Stimulated activated CD8-positive, alpha-beta memory T cell treated with anti-CD3 and anti-CD28 coated beads, Interleukin-12 subunit alpha, Interleukin-12 subunit beta, amount 100 ng/mL, for 1 hour (primary cell): ENCODE data around the gene SMYD3.

Source experiments
- DNase-seq: peaks from one replicate; pipeline ENCODE4 v3.0.0-alpha.2; 2020; ENCODE audit warnings: low read depth

Gene SMYD3

DNA sequence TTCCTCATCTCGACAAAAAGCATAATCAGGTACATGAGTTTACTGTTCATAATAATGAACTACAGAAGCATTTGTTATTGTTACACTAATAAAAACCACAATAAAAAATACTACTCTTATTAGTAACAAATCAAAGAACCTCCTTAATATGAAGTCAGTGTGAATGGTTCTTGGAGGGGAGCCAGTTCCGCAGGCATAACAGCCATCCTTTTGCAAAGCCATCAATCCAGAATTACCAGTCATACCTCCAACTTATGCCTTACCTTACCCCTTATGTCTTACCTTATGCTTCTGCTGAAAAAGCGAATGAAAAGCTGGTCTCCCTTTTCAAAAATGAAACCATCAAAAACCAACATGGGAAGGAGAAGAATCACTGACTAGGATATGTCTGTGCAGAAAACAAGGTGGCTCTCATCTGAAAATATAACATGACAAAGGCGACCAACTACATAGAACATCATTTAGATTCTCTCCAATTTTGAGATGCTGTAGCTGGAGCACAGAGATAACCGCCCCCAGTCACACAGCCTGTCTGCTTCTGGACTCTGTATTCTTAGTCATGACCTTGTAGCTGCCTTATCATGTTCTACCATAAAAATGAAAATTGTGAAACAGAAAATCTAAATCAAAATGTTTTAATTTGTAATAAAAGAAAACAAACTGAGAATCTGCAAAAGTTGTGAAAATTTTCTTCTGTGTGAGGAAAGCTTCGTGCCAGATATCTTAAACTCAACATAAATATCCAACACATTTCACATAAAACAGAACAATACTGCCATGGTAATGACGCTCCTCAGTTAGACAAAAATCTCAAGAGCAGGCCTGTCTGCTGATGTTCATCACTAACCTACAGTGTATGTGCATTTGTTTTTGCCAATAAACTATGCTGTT lies 438.2 kb downstream of the SMYD3 start:
- no peak for DNase-seq

DNA sequence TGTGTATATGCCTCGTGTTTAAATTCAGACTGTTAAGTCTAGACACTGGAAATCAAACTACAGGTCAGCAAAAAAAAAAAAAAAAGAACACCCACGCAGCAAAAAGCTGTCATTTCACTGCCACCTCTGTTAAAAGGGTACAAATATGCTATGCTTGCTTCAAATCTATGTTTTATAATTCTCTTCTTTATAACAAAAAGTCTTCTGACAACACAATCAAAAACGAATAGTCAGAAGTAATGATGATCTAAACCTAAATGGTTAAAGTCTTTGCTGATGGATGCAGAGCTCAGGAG lies 438.9 kb downstream of the SMYD3 start:
- no peak for DNase-seq

DNA sequence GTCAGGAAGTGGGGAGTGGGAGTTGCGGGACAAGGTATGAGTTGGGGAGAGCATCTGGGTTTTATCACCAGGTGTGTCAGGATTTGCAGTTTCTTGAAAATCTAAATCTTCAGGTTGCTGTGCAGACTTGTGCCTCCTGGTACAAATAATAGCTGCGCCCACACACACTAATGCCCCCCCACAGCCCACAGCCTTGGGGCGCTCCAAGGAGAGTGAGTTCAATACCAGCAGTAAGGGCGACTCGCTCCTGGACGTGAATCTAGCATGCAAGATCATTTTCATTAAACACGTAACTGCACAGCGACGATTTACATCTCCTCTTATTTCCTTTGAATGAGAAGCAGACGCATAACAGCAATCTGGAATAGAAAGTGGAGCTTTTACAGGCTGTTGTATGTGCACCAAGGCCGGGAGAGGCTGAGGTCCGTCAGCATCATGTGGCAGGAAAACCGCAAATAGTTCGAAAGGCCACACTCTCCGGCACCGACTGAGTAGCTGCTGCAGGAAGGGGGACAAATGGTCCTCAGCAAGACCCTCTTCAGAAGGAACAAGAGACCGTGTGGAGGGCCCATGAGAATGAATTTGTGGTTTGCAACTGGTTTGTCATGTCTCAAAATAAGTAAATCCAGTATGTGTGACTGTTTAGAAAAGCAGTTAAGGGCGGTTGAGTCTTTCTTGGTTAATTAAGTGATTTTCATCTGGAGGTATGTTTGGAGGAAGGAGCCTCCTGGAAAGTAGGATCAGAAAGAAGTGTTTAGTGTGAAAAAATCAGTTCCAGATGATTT lies 439.5 kb downstream of the SMYD3 start:
- DNase-seq, result no peak

DNA sequence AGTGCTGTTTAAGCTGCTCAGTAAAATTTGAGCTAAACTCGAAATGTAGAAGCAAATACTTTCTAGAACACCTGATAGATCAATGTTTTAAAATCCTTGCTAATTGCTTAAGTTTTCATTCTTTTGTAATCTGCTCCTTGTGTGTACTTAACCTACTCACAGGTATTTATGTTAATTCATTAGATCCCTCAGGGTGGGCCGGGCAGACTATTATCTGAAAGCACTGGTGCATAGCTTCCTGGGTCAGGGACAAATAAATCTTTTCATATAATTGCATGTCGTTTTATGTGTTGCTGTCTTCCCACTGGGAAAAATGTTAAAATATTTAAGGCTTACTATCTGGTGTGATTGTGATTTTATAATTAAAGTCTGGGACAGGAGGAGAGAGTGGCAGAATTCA lies 440.5 kb downstream of the SMYD3 start:
- no peak for DNase-seq

DNA sequence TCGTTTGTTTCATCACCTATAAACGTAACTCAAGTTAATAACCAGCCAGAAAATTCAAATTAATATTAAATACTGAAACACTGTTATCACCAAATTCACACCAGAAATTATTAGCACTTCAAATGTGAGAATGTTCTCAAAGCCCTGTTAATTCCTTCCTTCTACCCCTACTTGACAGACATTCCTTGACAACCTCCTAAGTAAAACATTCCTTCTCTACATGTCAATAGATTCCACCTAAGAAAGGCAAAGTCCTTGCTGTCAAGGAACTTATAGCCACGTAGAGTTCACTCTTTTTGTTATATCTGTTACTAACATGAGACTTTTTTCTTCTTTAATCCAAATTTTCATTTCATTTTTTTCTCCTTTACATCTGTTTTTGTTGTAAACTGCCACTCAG lies 441.5 kb downstream of the SMYD3 start:
- no peak for DNase-seq

DNA sequence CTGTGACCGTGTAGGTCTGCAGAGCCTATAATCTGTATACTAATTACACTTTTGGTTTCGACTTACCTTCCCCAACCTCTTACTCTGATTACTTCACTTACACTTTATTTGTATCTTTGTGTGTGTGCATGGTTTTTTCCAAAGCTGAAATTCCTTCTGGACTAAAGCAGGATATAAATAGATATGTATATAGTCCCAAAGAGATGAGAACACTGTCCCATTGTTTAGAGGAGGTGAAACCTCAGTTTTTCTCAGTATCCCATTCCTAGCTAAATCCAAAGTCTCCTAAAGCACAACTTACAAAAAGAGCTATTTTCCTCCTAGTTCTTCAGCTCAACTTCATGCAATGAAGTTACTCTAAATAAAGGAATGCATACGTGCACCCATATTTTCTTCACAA lies 442.2 kb downstream of the SMYD3 start:
- DNase-seq, result no peak

DNA sequence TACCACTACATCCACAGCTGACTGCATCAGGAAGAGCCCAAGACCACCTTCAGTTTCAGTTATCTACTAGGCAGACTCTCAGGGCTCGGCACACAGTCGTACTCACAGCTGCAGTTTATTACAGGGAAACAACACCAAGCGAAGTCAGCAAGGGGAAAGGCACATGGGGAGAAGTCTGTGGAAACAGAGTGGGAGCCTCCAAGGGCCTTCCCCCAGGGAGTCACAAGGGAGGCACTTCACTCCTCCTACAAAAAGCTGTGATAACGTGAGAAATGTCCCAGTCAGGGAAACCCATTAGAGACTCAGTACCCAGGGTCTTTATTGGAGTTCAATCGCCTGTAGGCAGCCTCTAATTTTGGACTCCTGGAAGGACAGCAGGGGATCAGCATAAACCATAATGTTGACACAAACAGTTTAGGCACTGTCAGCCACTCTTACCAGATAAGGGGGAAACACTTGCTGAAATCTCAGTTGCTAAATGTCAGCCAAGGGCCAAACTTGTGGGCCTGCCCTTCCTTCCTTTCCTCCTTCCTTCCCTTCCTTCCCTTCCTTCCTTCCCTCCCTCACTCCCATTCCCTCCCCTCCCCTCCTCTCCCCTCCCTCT lies 444.0 kb downstream of the SMYD3 start:
- DNase-seq, result no peak

DNA sequence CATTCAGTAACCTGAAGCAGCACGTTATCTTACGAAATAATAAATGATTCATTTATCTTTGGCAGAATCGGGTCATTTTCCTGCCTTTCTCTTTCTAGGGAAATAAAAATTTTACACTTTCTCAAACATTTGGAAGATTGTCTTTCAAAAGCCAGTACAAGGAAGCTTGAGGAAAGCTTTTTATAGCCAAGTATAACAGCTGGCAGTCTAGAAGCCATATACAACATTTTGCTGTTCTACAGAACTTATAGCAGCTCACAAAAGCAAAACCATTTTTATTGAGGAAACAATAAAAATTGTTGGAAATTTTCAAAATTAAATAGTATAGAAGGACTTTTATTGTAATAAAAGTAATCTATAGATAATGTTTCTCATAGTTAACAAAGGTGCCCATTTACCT lies 448.6 kb downstream of the SMYD3 start:
- DNase-seq, result no peak

DNA sequence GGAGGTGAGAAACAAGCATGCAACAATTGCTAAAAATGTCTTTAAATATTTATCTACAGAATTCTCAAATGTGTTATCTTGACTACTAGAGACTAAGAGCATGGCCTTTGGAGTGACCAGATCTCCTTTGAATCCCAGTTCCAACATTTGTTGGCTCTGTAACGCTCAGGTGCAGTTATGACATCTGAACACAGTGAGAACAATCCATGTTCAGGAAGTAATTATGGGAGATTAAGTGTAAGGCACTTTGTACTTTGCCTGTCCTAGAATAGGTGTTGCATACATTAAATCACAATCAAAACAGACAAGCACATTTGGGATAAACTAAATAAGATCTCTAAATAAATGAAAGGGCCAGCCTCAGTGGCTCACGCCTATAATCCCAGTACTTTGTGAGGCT lies 454.5 kb downstream of the SMYD3 start:
- no peak for DNase-seq

DNA sequence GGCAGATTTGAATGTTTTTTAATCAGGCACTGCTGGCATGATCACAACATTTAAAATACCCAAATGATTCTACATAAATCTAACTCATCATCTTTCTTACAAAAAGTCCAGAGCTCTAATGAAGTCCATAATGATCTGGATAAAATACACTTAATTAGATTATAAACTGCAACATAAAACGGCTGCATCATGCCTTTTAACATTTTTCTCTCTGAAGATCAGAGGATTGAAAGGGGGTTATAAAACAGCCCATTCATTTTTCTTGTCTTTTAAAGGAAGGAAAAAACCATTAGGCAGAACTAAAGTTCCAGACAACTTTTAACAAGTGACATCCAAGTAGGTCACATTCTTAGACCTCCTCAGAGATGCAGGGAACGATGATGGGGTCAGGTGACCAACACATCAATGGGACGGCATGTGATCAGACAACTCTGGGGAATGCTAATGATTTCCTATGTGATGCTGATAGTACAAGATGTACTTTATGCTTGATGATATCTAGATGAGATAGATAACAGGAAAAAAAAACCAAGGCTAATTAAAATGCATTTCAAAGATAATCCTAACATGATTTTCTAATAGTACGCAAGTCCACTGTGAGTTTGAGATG lies 455.1 kb downstream of the SMYD3 start:
- DNase-seq, result no peak

DNA sequence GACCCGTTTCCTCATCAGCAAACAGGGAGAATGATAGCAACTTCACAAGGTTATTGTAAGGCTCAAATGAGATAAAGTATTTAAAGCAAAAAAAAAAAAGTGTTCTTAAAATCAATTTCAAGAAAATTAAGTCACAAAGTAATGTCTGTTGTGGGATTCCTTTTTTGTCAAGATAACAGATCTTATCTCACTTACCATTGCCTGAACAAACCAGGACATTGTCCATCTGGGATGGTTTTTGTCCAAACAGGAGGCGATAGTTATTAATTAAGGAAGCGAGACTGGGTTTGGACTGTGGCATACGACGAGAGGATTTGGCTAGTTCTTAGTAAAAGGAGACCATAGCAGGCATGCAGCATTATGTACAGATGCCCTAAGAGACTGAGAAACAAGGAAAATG lies 458.4 kb downstream of the SMYD3 start:
- DNase-seq, result no peak

DNA sequence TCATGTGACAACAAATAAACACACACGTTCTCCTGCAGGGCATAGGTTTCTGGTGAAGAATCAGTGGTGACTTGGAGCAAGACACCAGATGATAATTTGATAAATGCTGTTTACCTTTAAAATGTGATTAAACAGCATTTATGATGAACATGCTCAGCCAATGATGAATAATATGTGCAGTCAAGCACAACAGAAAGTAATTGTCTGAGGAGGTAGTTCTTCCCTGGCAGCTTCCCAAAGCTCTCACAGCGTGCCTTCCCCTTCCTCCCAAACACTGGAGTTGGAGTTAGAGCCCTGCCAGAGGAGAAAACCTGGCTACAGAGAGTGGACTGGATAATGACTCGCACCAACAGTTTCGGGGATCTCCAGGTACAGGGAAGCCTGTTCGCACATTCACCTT lies 463.5 kb downstream of the SMYD3 start:
- no peak for DNase-seq

DNA sequence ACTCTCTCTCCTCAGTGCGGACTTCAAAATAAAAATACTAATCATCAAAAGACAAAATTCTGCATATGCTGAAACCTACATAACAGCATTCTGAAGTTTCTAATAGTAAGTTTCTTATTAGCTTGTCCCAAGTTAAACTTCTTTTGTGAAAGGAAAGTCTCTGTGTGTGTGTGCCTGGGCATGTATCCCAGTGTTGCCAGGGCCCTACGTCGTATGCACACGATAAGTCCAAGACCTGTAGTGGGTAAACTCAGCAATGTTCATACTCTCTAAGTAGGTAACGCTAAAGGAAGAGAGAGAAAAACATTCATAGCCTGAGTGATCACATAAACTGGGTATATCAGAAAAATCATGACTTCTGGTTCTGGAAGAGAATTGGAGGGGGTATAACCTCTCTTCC lies 465.7 kb downstream of the SMYD3 start:
- no peak for DNase-seq

DNA sequence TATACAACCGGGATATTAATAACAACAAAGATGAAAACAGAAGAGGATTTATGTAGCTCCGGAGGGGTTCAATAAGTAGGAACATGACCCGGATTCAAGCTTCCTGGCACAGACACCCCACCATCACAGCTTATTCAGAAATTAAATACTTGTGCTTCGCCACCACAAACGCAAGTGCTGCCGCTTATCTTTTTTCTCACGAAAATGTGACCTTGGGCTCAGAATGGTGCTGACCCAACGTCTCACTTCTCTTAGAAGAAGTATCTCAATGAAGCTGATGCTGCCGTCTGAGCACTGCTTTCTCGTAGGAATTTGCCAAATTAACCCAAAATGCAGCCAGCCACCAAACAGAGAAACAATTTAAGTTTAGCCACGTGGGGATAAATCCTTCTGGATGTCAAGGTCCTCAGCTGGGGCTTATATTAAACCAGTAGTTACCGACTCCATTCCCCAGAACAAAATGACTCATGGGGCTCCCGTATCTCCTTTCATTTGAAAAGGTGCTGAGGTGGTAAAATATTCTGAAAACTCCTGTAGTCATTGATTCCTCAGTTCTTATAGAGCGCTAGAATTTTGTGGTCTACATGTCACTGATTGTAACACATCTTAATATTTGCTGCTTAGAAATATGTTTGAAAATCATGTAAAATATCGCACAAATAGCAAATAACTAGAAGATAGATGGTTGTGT lies 466.7 kb downstream of the SMYD3 start:
- DNase-seq, result no peak

DNA sequence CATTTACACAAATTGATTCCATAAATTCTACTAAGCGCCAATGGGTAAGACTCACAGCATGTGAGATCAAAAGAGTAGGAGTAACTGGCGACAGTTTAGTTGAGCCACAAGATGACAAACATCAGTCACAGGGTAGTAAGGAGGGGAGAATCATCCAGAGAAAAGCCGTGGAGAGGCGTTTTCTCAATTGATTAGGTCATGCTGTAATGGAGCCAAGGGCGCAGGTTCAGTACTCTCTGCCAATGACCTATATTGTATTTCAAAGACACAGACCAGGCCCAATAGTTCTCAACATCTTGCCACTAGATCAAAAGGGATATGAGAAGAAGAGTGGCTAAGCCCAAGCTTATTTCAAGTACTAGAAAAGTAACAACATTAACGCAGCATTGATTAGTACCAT lies 467.5 kb downstream of the SMYD3 start:
- no peak for DNase-seq

DNA sequence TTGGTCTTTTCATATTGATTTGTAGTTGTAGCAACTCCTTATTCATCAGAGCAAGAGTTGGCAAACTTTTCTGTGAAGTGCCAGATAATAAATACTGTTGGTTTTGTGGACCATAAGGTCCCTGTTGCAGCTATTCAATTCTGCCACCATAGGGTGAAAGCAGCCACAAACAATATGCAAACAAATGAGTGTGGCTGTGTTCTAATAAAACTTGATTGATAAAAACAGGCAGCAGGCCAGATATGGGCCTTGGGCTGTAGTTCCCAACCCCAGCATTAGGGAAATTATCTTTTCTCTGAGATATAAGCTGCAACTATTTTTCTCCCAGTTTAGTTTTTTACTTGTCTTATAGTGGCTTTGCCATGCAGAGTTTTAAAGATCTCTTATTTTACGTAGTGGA lies 469.2 kb downstream of the SMYD3 start:
- no peak for DNase-seq

DNA sequence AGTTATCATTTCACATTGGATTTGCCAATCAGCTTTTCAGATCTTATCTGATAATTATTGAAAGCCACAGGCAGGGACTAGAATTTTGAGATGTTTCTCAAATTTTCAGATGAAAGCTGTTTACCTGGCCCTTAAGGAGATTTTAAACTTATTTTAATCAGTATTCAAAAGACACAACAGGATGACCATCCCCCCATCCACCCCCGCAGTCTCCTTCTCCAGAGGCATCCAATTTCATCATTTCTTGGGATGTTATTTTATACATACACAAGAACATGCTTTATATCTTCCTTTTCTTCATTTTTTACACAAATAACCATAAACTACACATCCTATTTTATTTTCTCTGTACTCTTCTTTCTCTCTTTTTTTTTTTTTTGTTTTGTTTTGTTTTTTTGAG lies 470.9 kb downstream of the SMYD3 start:
- DNase-seq, result no peak

DNA sequence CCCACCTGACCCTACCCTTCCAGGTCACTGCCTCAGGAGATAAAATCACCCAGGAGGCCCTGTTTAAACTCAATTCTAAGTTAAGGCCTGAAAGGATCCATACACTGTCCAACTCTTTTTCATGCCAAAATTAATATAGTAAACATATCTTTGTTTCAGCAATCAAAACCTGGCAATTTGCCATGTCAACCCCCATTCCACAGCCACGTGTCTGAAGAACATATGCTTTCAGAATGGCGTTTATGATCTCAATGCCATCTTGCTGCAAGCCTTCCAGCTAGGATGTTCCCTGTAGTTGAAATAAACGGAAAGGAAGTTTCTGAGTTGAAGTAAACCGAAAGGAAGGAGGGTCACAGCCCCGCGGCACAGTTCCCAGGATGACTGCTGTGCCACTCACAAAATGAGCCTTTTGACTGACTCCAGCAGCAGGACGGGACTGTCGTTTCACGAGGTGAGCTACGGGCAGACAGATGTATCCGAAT lies 472.0 kb downstream of the SMYD3 start:
- DNase-seq, result no peak

DNA sequence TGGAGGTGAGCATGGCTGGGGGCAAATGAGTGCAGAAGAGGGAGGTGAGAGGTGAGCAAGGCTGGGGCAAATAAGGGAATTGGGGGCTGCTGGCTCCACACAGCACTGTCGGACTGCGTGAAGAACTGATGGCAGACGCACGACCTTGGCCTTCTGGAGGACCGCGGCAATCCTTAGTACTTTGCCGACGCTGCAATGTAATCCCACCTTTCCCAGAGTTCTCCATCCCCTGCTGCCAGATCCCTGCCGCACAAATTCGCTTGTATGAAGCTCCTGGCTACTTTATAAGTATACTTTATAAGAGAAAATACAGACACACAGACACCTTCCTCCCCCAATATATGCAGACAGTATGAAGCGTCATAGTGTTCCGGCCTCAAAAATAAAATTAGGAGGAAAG lies 472.4 kb downstream of the SMYD3 start:
- no peak for DNase-seq

DNA sequence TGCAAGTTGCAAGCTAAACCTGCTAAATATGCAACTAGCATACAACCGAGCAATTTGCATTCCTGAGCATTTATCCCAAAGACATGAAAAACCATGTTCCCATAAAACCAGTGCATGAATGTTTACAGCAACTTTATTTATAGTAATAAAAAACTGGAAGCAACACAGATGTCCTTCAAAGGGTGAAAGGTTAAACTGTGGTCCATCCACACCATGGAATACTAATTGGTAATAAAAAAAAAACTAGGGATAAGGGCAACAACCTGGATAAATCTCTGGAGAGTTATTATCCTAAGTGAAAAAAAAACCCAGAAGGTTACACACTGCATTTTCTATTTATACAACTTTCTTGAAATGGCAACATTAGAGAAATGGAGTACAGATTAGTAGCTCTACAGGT lies 474.1 kb downstream of the SMYD3 start:
- no peak for DNase-seq

DNA sequence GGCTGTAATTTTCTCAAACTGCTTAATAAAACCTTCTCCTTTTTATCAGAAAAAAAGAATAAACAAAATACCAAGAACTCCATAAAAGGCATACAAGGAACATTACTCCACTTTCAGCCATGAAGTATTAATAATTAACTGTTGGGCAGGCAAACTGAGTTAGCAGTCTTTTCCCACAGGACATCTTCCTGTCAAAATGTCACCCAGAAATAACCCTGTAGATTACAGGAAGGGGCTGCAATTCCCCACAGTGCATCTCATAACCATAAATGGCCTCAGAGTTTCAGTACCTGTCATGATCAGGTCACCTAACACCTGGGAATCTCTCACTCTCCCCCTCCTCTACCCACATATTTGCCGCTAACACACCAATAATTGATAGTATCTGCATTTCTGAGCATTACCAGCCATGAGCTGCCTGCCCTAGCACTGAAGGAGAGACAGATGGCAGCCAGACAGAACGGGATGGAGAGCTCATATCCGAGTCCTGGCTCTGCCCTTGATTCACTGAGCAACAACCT lies 475.0 kb downstream of the SMYD3 start:
- no peak for DNase-seq

DNA sequence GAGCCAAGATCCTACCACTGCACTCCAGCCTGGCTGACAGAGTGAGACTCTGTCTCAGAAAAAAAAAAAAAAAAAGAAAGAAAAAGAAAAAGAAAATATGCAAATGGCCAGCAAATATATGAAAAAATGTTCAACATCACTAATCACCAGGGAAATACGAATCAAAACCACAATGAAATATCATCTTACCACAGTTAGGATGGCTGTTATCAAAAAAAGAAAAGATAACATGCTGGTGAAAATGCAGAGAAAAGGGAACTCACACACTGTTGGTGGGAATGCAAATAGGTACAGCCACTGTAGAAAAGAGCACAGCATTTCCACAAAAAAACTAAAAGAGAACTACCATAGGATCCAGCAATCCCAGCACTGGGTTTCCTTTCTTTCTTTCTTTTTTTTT lies 477.5 kb downstream of the SMYD3 start:
- DNase-seq, result no peak
